Measurements from ENCODE around the gene GPN2.

The GPN2 gene

DNA sequence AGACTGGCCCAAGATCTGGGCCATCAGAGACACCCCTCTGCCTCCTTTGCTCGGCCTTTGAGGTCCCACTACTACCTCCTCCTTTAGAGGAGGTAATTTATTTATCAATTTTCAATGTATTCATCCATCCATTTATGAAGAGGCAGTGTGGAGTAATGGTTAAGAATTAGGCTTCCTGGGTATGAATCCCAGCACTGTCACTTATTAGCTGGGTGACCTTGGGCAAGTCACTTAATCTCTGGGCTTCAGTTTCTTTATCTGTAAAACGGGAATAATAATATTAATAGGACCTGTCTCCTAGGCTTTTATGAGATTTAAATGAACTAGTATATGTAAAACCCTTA is 22.0 kb upstream of the GPN2 start:
- peaks cover 3% of the 10 kb centered on the region for H3K27me3 Mint-ChIP-seq
- no peak overlapping the region for H3K27ac Mint-ChIP-seq
- DNase-seq (ENCODE audit: low spot score in 2 of 2) = no peak
- ATAC-seq (ENCODE audit: low read depth) = no peak
- H3K4me3 Mint-ChIP-seq = no peak overlapping the region
- no peaks in the 10 kb centered on the region for H3K4me1 Mint-ChIP-seq
- no peaks in the 10 kb centered on the region for H3K9me3 Mint-ChIP-seq
- no peaks in the 10 kb centered on the region for H3K36me3 Mint-ChIP-seq

DNA sequence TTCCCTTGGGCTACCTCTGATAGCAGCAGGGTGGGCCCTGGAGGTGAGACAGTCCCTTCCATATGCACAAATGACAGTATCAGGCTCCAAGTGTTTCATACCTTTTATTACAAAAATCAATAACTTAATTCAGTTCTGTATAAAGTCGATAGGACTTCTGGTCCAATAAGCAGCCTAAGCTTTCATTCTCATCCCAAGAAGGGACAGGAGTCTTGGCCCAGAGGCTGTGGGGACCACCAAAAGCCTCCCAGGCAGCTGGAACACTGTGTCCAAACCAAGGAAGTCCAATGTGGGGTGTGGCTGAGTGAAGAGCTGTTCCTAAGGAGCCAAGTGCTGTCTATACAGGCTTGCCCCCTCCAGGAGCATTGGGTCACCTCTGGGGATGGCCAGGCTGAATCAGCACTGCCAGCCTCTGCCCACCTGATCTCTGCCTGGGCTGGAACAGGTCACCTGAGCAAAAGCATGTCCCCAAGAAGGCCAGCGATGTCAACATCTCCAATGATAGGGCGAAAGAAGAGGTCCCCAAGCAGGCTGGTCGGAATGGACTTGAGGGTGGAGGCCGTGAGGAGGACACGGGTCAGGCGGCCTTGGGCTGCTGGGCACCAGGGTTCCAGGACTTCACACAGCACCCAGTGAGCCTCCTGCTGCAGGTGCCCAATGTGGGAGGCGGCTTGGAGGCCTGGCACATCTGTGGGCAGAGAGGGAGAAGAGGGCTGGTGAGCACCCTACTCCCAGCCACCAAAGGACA is 21.5 kb upstream of the GPN2 start:
- ATAC-seq (ENCODE audit: low read depth) = no peak
- Mint-ChIP-seq H3K9me3 (no peaks in the 10 kb centered on the region), H3K36me3 (no peaks in the 10 kb centered on the region), H3K4me1 (no peaks in the 10 kb centered on the region), H3K27ac (no peak overlapping the region), H3K4me3 (no peak overlapping the region), H3K27me3 (peaks cover 3% of the 10 kb centered on the region)
- no peak for DNase-seq (ENCODE audit: low spot score in 2 of 2)

DNA sequence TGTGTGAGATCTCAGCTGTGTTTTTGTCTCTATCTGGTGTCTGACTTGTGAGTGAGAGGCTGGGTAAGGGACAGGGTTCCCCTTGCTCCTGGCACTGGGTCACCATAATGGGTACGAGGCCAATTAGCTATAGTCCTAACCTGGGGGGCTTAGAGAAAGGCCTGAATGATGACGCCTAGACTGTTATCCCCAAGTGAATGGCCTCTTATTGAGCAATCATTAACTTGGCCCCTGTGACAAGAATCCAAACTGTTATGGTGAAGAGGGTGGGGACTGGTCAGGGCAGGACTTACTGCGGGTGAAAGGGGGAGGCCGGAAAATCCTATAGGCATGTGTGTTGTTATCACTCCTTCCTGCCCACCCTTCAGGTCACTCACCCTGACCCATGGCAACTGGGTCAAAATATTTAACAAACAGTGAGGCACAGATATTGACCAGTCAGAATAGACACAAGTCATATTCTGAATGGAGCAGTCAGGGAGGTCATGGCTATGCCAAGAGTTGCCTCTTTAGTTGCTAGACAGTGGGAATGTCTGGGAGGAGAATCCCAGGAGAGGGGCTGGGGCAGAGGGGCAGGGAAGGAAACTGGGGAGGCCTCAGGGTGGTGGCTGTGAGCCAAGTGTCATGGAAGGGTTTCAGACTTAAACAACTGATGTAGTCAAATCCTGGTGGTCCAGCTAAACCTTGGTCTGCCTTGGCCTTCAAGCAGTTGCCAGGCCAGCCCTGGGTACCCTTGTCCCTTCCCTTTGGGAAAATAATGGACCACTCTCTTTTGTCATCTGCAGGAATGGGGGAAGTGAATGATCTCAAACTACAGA is 20.5 kb upstream of the GPN2 start:
- H3K4me3 Mint-ChIP-seq = no peak overlapping the region
- no peaks in the 10 kb centered on the region for H3K4me1 Mint-ChIP-seq
- ATAC-seq (ENCODE audit: low read depth) (no peak), DNase-seq (ENCODE audit: low spot score in 2 of 2) (no peak)
- no peak overlapping the region for H3K27ac Mint-ChIP-seq
- H3K27me3 Mint-ChIP-seq = peaks cover 3% of the 10 kb centered on the region
- no peaks in the 10 kb centered on the region for H3K36me3 Mint-ChIP-seq
- no peaks in the 10 kb centered on the region for H3K9me3 Mint-ChIP-seq

DNA sequence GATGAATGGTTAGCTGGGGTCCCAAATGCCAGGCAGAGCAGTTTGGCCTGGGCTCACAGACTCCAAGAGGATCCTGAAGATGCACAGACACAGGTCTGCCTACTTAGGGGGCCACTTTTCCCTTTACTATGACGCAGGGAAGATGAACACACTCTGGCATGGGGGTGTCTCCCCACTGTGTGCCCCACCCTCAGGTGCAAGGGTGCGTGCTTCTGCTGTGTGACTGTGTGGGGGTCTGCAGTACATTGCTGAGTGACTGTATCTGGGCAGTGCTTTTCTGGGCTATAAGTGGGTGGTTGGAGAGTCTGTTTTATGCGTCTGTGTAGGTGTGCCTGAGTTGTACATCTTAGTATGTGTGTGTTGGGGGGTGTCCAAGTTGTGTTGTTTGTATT is 19.9 kb upstream of the GPN2 start:
- no peak for ATAC-seq (ENCODE audit: low read depth)
- Mint-ChIP-seq H3K27ac (no peak overlapping the region), H3K27me3 (peaks cover 3% of the 10 kb centered on the region), H3K9me3 (no peaks in the 10 kb centered on the region), H3K4me3 (no peak overlapping the region), H3K36me3 (no peaks in the 10 kb centered on the region), H3K4me1 (no peaks in the 10 kb centered on the region)
- DNase-seq (ENCODE audit: low spot score in 2 of 2) = no peak

DNA sequence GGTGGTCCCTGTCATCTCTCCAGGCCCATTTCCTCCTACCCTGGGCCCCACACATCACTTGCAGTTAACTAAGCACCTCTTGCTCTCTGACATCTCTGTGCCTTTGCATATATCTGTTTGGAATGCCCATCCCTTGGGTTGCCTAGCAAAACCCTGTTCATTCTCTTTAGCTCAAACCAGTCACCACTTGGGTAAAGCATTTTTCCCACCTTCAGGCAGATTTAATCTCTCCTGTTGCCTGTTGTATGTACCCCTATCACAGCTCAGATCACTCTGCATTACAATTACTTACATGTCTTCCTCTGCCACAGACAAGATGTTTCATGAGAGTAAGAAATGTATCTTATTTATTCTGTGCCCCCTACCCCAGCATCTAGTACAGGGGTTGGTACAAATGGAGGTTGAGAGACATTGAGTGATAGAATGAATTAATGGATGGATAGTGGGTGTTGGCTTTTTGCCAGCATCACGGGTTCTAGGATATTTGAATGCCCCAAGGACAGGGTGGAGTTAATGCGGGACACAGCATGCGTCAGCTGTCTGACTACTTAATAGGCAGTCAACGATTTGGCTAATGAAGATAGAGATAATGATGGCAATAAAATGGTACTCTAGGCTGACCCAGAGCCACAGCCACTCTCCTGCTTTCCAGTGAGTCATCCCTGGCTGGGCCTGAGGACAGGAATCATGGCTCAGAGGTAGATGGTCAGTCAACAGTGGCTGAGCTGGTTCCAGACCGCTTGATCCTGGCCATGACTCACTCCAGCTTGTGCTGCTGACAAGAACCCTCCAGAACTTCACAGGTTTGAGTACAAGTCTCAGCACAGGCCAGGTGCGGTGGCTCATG is 17.2 kb upstream of the GPN2 start:
- DNase-seq (ENCODE audit: low spot score in 2 of 2) = no peak
- H3K4me3 Mint-ChIP-seq = no peak overlapping the region
- peaks cover 3% of the 10 kb centered on the region for H3K27me3 Mint-ChIP-seq
- H3K9me3 Mint-ChIP-seq = no peaks in the 10 kb centered on the region
- H3K27ac Mint-ChIP-seq = no peak overlapping the region
- no peak for ATAC-seq (ENCODE audit: low read depth)
- H3K36me3 Mint-ChIP-seq = no peaks in the 10 kb centered on the region
- H3K4me1 Mint-ChIP-seq = no peaks in the 10 kb centered on the region

DNA sequence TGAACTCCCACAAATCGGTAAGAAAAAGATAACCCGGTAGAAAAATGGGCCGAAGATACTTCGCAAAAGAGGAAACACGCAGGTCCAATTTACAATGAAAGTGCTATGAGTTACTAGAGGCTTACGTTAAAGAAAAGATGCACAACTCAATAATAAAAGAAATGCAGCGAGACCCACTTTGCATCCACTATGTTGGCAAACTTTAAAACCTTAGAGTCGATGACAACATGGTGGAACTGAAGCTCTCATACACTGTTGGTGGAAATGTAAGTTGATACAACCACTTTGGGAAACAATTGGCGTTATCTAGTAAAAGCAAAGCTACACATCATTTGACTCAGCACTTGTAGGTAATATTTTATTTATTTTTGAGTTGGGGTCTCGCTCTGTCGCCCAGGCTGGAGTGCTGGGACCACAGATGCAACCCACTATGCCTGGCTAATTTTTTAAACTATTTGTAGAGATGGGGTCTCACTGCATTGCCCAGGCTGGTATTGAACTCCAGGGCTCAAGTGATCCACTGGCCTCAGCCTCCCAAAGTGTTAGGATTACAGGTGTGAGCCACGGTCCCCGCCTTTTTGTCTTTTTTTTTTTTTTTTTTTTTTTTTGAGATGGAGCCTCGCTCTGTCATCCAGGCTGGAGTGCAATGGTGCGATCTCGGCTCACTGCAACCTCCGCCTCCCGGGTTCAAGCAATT is 10.9 kb upstream of the GPN2 start:
- ATAC-seq (ENCODE audit: low read depth) = peak; percentile 5
- H3K4me1 Mint-ChIP-seq = peaks cover 17% of the 10 kb centered on the region
- no peaks in the 10 kb centered on the region for H3K27me3 Mint-ChIP-seq
- DNase-seq (ENCODE audit: low spot score in 2 of 2) = no peak
- H3K9me3 Mint-ChIP-seq = no peaks in the 10 kb centered on the region
- H3K27ac Mint-ChIP-seq = peak overlapping the region; percentile 98
- peaks cover 8% of the 10 kb centered on the region for H3K36me3 Mint-ChIP-seq
- peak overlapping the region; percentile 97 for H3K4me3 Mint-ChIP-seq

DNA sequence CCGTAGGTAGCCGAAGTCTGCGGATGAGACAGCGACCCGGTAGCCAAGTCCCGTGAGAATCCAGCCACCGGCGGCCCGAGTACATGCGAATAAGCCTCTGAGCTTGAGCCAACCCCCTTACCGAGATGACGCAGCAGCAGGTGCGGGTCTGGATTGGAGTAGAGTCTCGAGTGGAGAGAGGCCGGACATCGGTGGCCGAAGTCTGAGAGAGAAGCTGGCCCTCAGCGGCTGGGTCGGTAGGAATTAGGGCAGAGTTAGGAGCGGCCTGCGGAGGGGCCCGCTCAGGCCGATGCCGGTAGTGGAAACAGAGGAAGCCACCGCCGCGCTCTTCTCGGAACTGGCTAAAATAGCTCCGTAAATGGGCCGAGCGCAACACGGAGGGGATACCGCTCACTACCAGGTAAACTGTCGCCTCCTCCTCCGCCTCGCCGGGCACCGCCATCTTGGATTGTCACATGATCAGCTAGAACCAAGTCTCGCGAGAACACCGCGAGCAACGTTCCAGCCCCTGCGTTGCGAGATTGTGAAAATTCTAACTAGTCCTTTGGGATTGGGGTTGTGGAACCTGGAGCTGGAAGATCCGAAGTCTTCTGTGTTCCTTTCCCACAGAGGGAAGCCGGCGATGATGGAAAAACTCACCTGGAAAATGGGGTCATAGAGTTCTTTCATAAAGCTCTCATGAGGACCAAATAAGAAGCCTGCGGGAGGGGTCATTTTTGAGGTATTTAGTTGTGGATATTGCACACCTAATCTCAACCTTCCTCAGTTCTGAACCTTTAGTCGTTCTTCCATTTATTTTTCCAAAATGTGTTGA is 10.1 kb upstream of the GPN2 start, which contains the start of gene GPATCH3:
GPATCH3 (minus strand) TSS at position 467 of the 814 bp plus-strand sequence; CDS start at position 442, 25 bp downstream.
- peak; percentile 94 for ATAC-seq (ENCODE audit: low read depth)
- DNase-seq (ENCODE audit: low spot score in 2 of 2) = peak; percentile 80 to 81
- no peaks in the 10 kb centered on the region for H3K27me3 Mint-ChIP-seq
- peaks cover 17% of the 10 kb centered on the region for H3K4me1 Mint-ChIP-seq
- H3K27ac Mint-ChIP-seq = peak within 1 kb of the TSS; percentile 98
- H3K36me3 Mint-ChIP-seq = peaks cover 8% of the 10 kb centered on the region
- H3K4me3 Mint-ChIP-seq = peak within 1 kb of the TSS; percentile 97
- H3K9me3 Mint-ChIP-seq = no peaks in the 10 kb centered on the region

DNA sequence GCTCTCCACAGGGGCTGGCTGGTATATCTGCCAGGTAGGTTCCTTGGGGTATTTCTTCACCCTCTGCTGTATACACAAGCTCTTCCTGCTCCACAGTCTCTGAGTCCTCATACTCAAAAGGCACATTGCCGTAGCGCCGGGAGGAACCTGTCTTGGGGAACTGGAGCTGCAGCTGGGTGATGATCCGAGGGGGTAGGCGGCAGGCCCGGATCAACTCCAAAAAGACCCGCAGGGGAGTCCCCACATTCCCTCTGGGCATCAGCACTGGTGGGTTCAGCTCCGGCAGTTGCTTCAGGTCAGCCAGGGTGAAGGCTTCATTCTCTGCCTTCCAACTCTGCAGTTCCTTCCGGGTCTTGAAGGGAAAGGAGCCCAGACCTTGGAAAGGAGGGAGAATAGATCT is 7.3 kb upstream of the GPN2 start:
- DNase-seq (ENCODE audit: low spot score in 2 of 2) (no peak), ATAC-seq (ENCODE audit: low read depth) (no peak)
- Mint-ChIP-seq H3K9me3 (no peaks in the 10 kb centered on the region), H3K27ac (no peak overlapping the region), H3K4me1 (peaks cover 21% of the 10 kb centered on the region), H3K27me3 (no peaks in the 10 kb centered on the region), H3K36me3 (peaks cover 19% of the 10 kb centered on the region), H3K4me3 (no peak overlapping the region)

DNA sequence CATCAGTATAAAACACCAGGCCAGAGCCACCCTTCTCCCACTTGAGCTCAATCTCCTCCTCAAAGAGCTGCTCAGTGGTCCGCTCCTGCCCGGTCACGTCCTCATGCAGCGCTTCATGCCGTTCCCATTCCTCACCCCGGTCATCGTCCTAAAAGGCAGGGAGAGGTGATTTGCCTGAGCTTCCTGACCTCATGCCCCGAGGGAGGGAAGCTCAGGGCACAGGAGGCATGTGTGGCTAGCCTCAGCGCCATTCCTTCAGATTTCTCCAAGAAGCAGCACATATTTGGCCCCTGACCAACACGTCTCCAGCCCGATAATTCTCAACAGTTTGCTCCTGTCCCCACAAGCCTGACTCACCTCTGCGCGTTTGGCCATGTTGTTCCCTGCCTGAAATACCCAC is 4.2 kb upstream of the GPN2 start:
- Mint-ChIP-seq H3K27me3 (no peaks in the 10 kb centered on the region), H3K27ac (no peak overlapping the region), H3K4me3 (no peak overlapping the region), H3K4me1 (peaks cover 23% of the 10 kb centered on the region), H3K9me3 (no peaks in the 10 kb centered on the region), H3K36me3 (peaks cover 22% of the 10 kb centered on the region)
- ATAC-seq (ENCODE audit: low read depth) (no peak), DNase-seq (ENCODE audit: low spot score in 2 of 2) (no peak)

DNA sequence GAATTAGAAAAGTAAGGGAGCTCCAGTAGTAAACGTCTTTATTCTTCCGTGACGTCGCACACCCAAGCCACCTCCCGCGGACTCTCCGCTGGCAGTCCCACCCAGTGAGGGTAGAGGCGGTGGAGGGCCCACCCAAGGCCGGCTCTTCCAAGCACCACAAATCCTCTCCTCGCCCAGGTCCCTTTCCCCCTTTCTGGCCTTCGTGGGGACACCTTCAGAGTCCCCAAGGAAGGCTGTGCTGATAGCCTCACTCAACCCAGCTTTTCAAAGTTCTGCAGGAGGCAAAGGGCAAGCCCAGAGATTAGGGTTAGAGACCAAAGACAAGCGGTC is 349 bp upstream of the GPN2 start:
- Mint-ChIP-seq H3K4me1 (peaks cover 27% of the 10 kb centered on the region), H3K4me3 (peak overlapping the region; percentile 99), H3K36me3 (peaks cover 25% of the 10 kb centered on the region), H3K9me3 (no peaks in the 10 kb centered on the region), H3K27me3 (no peaks in the 10 kb centered on the region), H3K27ac (peak overlapping the region; percentile 96)
- peak; percentile 41 for ATAC-seq (ENCODE audit: low read depth)
- DNase-seq (ENCODE audit: low spot score in 2 of 2) = no peak

DNA sequence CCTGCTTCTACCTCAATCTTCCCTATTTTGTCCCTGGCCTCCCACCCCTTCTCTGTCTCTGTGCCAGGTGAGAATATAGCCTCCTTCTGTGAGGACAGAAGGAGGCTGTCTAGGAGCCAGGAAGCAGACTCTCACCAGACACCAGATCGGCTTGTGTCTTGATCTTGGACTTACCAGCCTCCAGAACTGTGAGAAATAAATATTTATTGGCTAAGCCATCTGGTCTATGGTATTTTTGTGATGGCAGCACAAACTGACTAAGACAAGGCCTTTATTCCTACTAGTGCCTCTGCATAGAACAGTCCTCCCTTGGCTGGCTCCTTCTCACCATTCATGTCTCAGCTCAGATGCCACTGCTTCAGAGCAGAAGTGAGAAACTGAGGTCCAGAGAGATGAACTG is 1.9 kb downstream of the GPN2 start:
- Mint-ChIP-seq H3K36me3 (peaks cover 32% of the 10 kb centered on the region), H3K4me1 (peaks cover 26% of the 10 kb centered on the region), H3K27me3 (no peaks in the 10 kb centered on the region), H3K9me3 (no peaks in the 10 kb centered on the region), H3K27ac (peak overlapping the region; percentile 73), H3K4me3 (peak overlapping the region; percentile 99)
- no peak for DNase-seq (ENCODE audit: low spot score in 2 of 2)
- no peak for ATAC-seq (ENCODE audit: low read depth)

DNA sequence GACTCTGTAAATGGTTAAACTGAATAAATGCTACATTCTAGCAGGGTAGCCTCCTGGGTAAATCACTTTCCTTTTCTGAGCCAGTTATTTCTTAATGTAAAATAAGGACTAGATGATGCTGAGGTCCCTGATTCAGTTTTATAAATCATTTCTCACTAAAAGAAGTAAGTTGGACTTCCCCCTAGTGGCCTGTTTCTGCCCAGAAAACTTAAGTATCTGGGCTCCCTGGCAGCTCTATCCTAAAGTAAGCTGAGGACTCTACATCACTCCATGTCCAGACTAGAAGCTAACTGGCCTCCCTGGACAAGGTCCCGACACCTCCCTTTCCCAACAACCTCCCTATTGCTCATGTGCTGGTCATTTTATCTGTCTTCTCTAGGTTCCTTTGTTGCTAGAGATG is 3.0 kb downstream of the GPN2 start:
- H3K9me3 Mint-ChIP-seq = no peaks in the 10 kb centered on the region
- ATAC-seq (ENCODE audit: low read depth) = no peak
- peaks cover 35% of the 10 kb centered on the region for H3K36me3 Mint-ChIP-seq
- no peaks in the 10 kb centered on the region for H3K27me3 Mint-ChIP-seq
- peaks cover 33% of the 10 kb centered on the region for H3K4me1 Mint-ChIP-seq
- no peak for DNase-seq (ENCODE audit: low spot score in 2 of 2)
- no peak overlapping the region for H3K27ac Mint-ChIP-seq
- no peak overlapping the region for H3K4me3 Mint-ChIP-seq
